HG03139 (cell line): Measurements from ENCODE around the gene BIRC7.
"Not testable (repeated sequence)": the region's sequence is repeated elsewhere in the genome, so short reads cannot be mapped to it uniquely, and the experiment has no call there.

Experiments
- ATAC-seq: cut with Tn5 transposase; IDR thresholded peaks from one replicate; pipeline ENCODE4 v1.9.1; 2021; ENCODE audit not compliant: unreplicated experiment

Gene BIRC7

GRCh38 chr20:63246490-63247288 is 11.0 kb downstream of the BIRC7 start:
- no peak for ATAC-seq

- no peak for ATAC-seq
Measured at GRCh38 chr20:63247671-63248228, 12.0 kb downstream of the BIRC7 start.

- no peak for ATAC-seq
Measured at GRCh38 chr20:63248835-63249591, 13.3 kb downstream of the BIRC7 start.

- ATAC-seq, result no peak
Measured at GRCh38 chr20:63249891-63250290, 14.2 kb downstream of the BIRC7 start.

- not testable (repeated sequence) for ATAC-seq
Measured at GRCh38 chr20:63251350-63251749, 15.6 kb downstream of the BIRC7 start.

GRCh38 chr20:63252284-63252711 is 16.6 kb downstream of the BIRC7 start:
- ATAC-seq, result no peak

GRCh38 chr20:63253065-63253437 is 17.3 kb downstream of the BIRC7 start:
- ATAC-seq, result no peak

- no peak for ATAC-seq
Measured at GRCh38 chr20:63253438-63254231, 17.9 kb downstream of the BIRC7 start.

- ATAC-seq, result no peak
Measured at GRCh38 chr20:63254232-63254605, 18.5 kb downstream of the BIRC7 start, which contains the start of gene NKAIN4. Gene NKAIN4 (minus strand): TSS chr20:63254463. CDS start chr20:63254450, 13 bp downstream.

GRCh38 chr20:63254606-63255384 is 19.1 kb downstream of the BIRC7 start:
- no peak for ATAC-seq

- no peak for ATAC-seq
Measured at GRCh38 chr20:63255931-63256704, 20.4 kb downstream of the BIRC7 start.

GRCh38 chr20:63256954-63257353 is 21.2 kb downstream of the BIRC7 start:
- ATAC-seq, result no peak

- ATAC-seq, result no peak
Measured at GRCh38 chr20:63257629-63258028, 21.9 kb downstream of the BIRC7 start.

GRCh38 chr20:63258781-63259180 is 23.1 kb downstream of the BIRC7 start:
- no peak for ATAC-seq

- ATAC-seq, result no peak
Measured at GRCh38 chr20:63259734-63260460, 24.2 kb downstream of the BIRC7 start.

- no peak for ATAC-seq
Measured at GRCh38 chr20:63260521-63260920, 24.8 kb downstream of the BIRC7 start.

GRCh38 chr20:63261060-63261794 is 25.5 kb downstream of the BIRC7 start:
- ATAC-seq, result no peak
